ENCODE results near the gene RBM19.

Gene RBM19

DNA sequence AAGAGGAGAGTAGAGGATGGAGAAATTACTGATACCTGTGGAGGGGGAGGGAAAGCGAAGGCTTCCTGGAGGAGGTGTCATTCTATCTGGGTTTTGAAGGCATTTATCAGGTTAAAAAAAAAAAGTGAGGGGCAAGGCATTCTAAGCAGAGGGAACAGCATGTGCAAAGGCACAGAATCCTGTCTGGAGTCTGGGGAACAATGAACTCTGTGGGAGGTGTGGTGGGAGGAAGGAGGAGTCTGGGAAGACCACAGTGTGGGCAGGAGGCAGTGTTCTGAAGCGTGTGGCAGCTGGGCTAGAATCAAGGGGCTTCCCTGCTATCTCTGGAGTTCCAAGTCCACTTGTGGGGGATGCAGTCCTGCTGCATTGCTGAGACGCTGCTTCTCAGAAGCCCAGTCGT is 123.4 kb downstream of the RBM19 start:
- Histone ChIP-seq H3K9ac (ENCODE audit: low read length in 2 of 2) (no peak overlapping the region), H3K4me1 (ENCODE audit: control insufficient read depth, insufficient read depth, low read length) (peaks cover 3% of the 10 kb centered on the region), H3K4me3 (ENCODE audit: low read length in 2 of 2) (no peak overlapping the region), H3K36me3 (ENCODE audit: control insufficient read depth in 2 of 2, insufficient read depth in 2 of 2, low read length in 2 of 2) (peaks cover 6 to 15% of the 10 kb centered on the region in 2 donors), H3K9me3 (ENCODE audit: control insufficient read depth in 2 of 2, low read length in 2 of 2) (no peaks in the 10 kb centered on the region), H3K27ac (ENCODE audit: low read length) (no peak overlapping the region), H3K27me3 (ENCODE audit: control insufficient read depth in 1 of 2, insufficient read depth in 2 of 2, low read length in 2 of 2) (no peaks in the 10 kb centered on the region)

DNA sequence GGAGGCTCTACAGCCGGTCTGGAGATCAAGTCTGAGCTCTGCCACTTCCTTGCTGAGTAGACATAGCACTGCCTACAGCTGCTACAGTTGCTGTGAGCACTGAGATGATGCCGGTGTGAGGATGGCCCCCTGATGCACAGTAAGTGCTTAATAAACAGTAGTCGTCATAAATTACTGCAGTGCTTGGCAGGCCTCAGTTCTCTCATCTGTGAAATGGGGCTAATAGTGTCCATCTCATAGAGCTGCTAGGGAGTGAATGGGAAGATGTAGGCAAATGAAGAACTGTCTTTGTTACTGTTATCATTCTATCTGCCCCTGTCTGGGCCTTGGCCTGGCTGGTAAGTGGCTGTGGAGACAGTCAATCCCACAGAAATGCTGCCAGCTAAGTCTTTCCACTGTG is 124.3 kb downstream of the RBM19 start:
- peaks cover 6 to 15% of the 10 kb centered on the region in 2 donors for H3K36me3 ChIP-seq (ENCODE audit: control insufficient read depth in 2 of 2, insufficient read depth in 2 of 2, low read length in 2 of 2)
- no peak overlapping the region for H3K27ac ChIP-seq (ENCODE audit: low read length)
- H3K9me3 ChIP-seq (ENCODE audit: control insufficient read depth in 2 of 2, low read length in 2 of 2): no peaks in the 10 kb centered on the region
- no peaks in the 10 kb centered on the region for H3K27me3 ChIP-seq (ENCODE audit: control insufficient read depth in 1 of 2, insufficient read depth in 2 of 2, low read length in 2 of 2)
- H3K9ac ChIP-seq (ENCODE audit: low read length in 2 of 2): no peak overlapping the region
- H3K4me1 ChIP-seq (ENCODE audit: control insufficient read depth, insufficient read depth, low read length): peaks cover 3% of the 10 kb centered on the region
- H3K4me3 ChIP-seq (ENCODE audit: low read length in 2 of 2): no peak overlapping the region

DNA sequence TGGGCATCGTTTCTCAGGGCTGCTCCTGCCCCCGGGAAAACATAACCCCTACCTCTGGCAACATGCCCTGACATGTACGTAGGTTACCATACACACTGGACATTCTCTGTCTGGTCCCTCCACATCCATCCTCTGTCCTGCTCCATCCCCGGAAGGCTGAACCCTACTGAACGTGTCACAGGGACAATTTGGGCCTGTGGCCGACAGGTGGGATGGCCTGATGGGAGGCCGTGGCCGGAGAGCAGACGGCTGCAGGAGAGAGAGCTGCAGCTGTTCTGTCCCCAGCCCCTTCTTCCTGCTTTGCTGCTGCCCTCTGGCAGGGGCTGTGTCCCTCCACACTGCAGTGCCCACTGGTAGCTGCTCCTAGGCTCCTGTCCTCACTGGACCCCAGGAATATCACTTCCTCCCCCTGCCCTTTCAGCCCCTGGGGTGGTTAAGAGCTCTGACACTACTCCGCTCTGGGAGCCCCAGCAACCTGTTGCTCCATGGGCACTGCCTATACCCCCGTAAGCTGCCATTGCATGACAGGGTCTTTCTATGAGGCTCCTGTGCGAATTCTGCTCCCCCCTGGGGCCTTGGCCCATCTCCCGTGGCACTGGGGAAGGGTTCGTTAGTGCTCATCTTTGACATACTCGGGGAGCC is 125.6 kb downstream of the RBM19 start:
- H3K4me3 ChIP-seq (ENCODE audit: low read length in 2 of 2): no peak overlapping the region
- no peak overlapping the region for H3K9ac ChIP-seq (ENCODE audit: low read length in 2 of 2)
- no peak overlapping the region for H3K27ac ChIP-seq (ENCODE audit: low read length)
- no peaks in the 10 kb centered on the region for H3K9me3 ChIP-seq (ENCODE audit: control insufficient read depth in 2 of 2, low read length in 2 of 2)
- H3K4me1 ChIP-seq (ENCODE audit: control insufficient read depth, insufficient read depth, low read length): no peaks in the 10 kb centered on the region
- H3K27me3 ChIP-seq (ENCODE audit: control insufficient read depth in 1 of 2, insufficient read depth in 2 of 2, low read length in 2 of 2): no peaks in the 10 kb centered on the region
- H3K36me3 ChIP-seq (ENCODE audit: control insufficient read depth in 2 of 2, insufficient read depth in 2 of 2, low read length in 2 of 2): peaks cover 6 to 15% of the 10 kb centered on the region in 2 donors

GRCh38 chr12:113838896-113839295 is 127.2 kb downstream of the RBM19 start:
- H3K9me3 ChIP-seq (ENCODE audit: control insufficient read depth in 2 of 2, low read length in 2 of 2): no peaks in the 10 kb centered on the region
- peaks cover 3 to 11% of the 10 kb centered on the region in 2 donors for H3K36me3 ChIP-seq (ENCODE audit: control insufficient read depth in 2 of 2, insufficient read depth in 2 of 2, low read length in 2 of 2)
- no peak overlapping the region for H3K27ac ChIP-seq (ENCODE audit: low read length)
- no peak overlapping the region for H3K4me3 ChIP-seq (ENCODE audit: low read length in 2 of 2)
- H3K27me3 ChIP-seq (ENCODE audit: control insufficient read depth in 1 of 2, insufficient read depth in 2 of 2, low read length in 2 of 2): no peaks in the 10 kb centered on the region
- H3K9ac ChIP-seq (ENCODE audit: low read length in 2 of 2): no peak overlapping the region
- no peaks in the 10 kb centered on the region for H3K4me1 ChIP-seq (ENCODE audit: control insufficient read depth, insufficient read depth, low read length)

GRCh38 chr12:113837528-113838296 is 128.4 kb downstream of the RBM19 start:
- Histone ChIP-seq H3K4me3 (ENCODE audit: low read length in 2 of 2) (no peak overlapping the region), H3K9ac (ENCODE audit: low read length in 2 of 2) (no peak overlapping the region), H3K27me3 (ENCODE audit: control insufficient read depth in 1 of 2, insufficient read depth in 2 of 2, low read length in 2 of 2) (no peaks in the 10 kb centered on the region), H3K4me1 (ENCODE audit: control insufficient read depth, insufficient read depth, low read length) (no peaks in the 10 kb centered on the region), H3K36me3 (ENCODE audit: control insufficient read depth in 2 of 2, insufficient read depth in 2 of 2, low read length in 2 of 2) (peaks cover 0 to 2% of the 10 kb centered on the region in 2 donors), H3K9me3 (ENCODE audit: control insufficient read depth in 2 of 2, low read length in 2 of 2) (no peaks in the 10 kb centered on the region), H3K27ac (ENCODE audit: low read length) (no peak overlapping the region)

DNA sequence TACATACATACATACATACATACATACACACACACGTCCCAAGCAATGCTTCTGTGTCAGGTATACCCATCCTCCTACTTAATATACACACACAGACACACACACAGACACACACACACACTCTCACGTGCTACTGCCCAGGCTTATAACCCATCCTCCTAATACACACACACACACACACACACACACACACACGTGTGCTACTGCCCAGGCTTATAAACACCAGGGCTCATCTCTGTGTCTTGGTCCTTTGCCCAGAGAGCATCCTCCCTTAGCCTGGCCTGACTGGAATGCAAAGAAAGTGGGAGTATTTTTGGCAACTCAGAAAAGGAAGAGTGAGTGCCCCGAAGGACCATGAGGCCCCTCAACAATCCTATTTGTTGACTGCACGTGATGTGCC is 129.0 kb downstream of the RBM19 start:
- H3K36me3 ChIP-seq (ENCODE audit: control insufficient read depth in 2 of 2, insufficient read depth in 2 of 2, low read length in 2 of 2): peaks cover 0 to 2% of the 10 kb centered on the region in 2 donors
- H3K27me3 ChIP-seq (ENCODE audit: control insufficient read depth in 1 of 2, insufficient read depth in 2 of 2, low read length in 2 of 2): no peaks in the 10 kb centered on the region
- no peaks in the 10 kb centered on the region for H3K4me1 ChIP-seq (ENCODE audit: control insufficient read depth, insufficient read depth, low read length)
- no peak overlapping the region for H3K4me3 ChIP-seq (ENCODE audit: low read length in 2 of 2)
- H3K9ac ChIP-seq (ENCODE audit: low read length in 2 of 2): no peak overlapping the region
- H3K9me3 ChIP-seq (ENCODE audit: control insufficient read depth in 2 of 2, low read length in 2 of 2): no peaks in the 10 kb centered on the region
- H3K27ac ChIP-seq (ENCODE audit: low read length): no peak overlapping the region

- H3K4me1 ChIP-seq (ENCODE audit: control insufficient read depth, insufficient read depth, low read length): no peaks in the 10 kb centered on the region
- no peaks in the 10 kb centered on the region for H3K9me3 ChIP-seq (ENCODE audit: control insufficient read depth in 2 of 2, low read length in 2 of 2)
- H3K27me3 ChIP-seq (ENCODE audit: control insufficient read depth in 1 of 2, insufficient read depth in 2 of 2, low read length in 2 of 2): no peaks in the 10 kb centered on the region
- no peak overlapping the region for H3K9ac ChIP-seq (ENCODE audit: low read length in 2 of 2)
- no peak overlapping the region for H3K4me3 ChIP-seq (ENCODE audit: low read length in 2 of 2)
- no peaks in the 10 kb centered on the region for H3K36me3 ChIP-seq (ENCODE audit: control insufficient read depth in 2 of 2, insufficient read depth in 2 of 2, low read length in 2 of 2)
- no peak overlapping the region for H3K27ac ChIP-seq (ENCODE audit: low read length)
These were observed 130.2 kb downstream of the RBM19 start for GRCh38 chr12:113835896-113836295.

GRCh38 chr12:113835433-113835832 is 130.7 kb downstream of the RBM19 start:
- no peaks in the 10 kb centered on the region for H3K27me3 ChIP-seq (ENCODE audit: control insufficient read depth in 1 of 2, insufficient read depth in 2 of 2, low read length in 2 of 2)
- no peaks in the 10 kb centered on the region for H3K9me3 ChIP-seq (ENCODE audit: control insufficient read depth in 2 of 2, low read length in 2 of 2)
- no peak overlapping the region for H3K4me3 ChIP-seq (ENCODE audit: low read length in 2 of 2)
- H3K27ac ChIP-seq (ENCODE audit: low read length): no peak overlapping the region
- no peaks in the 10 kb centered on the region for H3K4me1 ChIP-seq (ENCODE audit: control insufficient read depth, insufficient read depth, low read length)
- no peaks in the 10 kb centered on the region for H3K36me3 ChIP-seq (ENCODE audit: control insufficient read depth in 2 of 2, insufficient read depth in 2 of 2, low read length in 2 of 2)
- no peak overlapping the region for H3K9ac ChIP-seq (ENCODE audit: low read length in 2 of 2)

DNA sequence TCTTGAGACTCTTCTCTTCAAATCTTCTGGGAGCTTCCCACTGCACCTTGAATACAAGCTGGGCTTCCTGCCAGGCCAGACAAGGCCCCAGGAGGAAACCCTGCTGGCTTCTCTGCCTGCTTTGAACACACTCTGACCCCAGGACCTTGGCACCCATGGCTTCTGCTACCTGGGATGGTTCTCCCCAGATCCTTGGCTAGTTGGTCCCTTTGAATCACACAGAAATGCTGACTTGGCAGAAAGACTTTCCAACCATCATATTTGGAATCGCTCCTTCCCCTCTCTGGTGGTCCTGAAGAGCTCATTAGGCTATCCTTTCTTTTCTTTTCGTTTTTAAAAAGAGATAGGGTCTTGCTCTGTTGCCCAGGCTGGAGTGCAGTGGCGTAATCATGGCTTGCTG is 132.7 kb downstream of the RBM19 start:
- H3K27me3 ChIP-seq (ENCODE audit: control insufficient read depth in 1 of 2, insufficient read depth in 2 of 2, low read length in 2 of 2): no peaks in the 10 kb centered on the region
- no peaks in the 10 kb centered on the region for H3K36me3 ChIP-seq (ENCODE audit: control insufficient read depth in 2 of 2, insufficient read depth in 2 of 2, low read length in 2 of 2)
- H3K9ac ChIP-seq (ENCODE audit: low read length in 2 of 2): no peak overlapping the region
- no peak overlapping the region for H3K4me3 ChIP-seq (ENCODE audit: low read length in 2 of 2)
- H3K9me3 ChIP-seq (ENCODE audit: control insufficient read depth in 2 of 2, low read length in 2 of 2): no peaks in the 10 kb centered on the region
- H3K27ac ChIP-seq (ENCODE audit: low read length): no peak overlapping the region
- H3K4me1 ChIP-seq (ENCODE audit: control insufficient read depth, insufficient read depth, low read length): no peaks in the 10 kb centered on the region

GRCh38 chr12:113831476-113831875 is 134.6 kb downstream of the RBM19 start:
- no peaks in the 10 kb centered on the region for H3K27me3 ChIP-seq (ENCODE audit: control insufficient read depth in 1 of 2, insufficient read depth in 2 of 2, low read length in 2 of 2)
- H3K36me3 ChIP-seq (ENCODE audit: control insufficient read depth in 2 of 2, insufficient read depth in 2 of 2, low read length in 2 of 2): peaks cover 0 to 2% of the 10 kb centered on the region in 2 donors
- H3K9ac ChIP-seq (ENCODE audit: low read length in 2 of 2): no peak overlapping the region
- no peaks in the 10 kb centered on the region for H3K4me1 ChIP-seq (ENCODE audit: control insufficient read depth, insufficient read depth, low read length)
- H3K4me3 ChIP-seq (ENCODE audit: low read length in 2 of 2): no peak overlapping the region
- no peaks in the 10 kb centered on the region for H3K9me3 ChIP-seq (ENCODE audit: control insufficient read depth in 2 of 2, low read length in 2 of 2)
- no peak overlapping the region for H3K27ac ChIP-seq (ENCODE audit: low read length)

- Histone ChIP-seq H3K4me1 (ENCODE audit: control insufficient read depth, insufficient read depth, low read length) (no peaks in the 10 kb centered on the region), H3K4me3 (ENCODE audit: low read length in 2 of 2) (no peak overlapping the region), H3K9ac (ENCODE audit: low read length in 2 of 2) (no peak overlapping the region), H3K9me3 (ENCODE audit: control insufficient read depth in 2 of 2, low read length in 2 of 2) (no peaks in the 10 kb centered on the region), H3K27me3 (ENCODE audit: control insufficient read depth in 1 of 2, insufficient read depth in 2 of 2, low read length in 2 of 2) (no peaks in the 10 kb centered on the region), H3K27ac (ENCODE audit: low read length) (no peak overlapping the region), H3K36me3 (ENCODE audit: control insufficient read depth in 2 of 2, insufficient read depth in 2 of 2, low read length in 2 of 2) (peaks cover 0 to 2% of the 10 kb centered on the region in 2 donors)
These were observed 135.1 kb downstream of the RBM19 start for GRCh38 chr12:113831016-113831415.
